HEK293 (cell line): ENCODE data around the gene EIPR1.

Experiments used
- CTCF ChIA-PET: fragments of 350-600 bp; formaldehyde crosslinking; extraction: SDS; loops from one replicate; lab custom pipeline; 2021; ENCODE audit warnings: antibody characterized with exemption; lab: Yijun Ruan, JAX
- POLR2A ChIA-PET: fragments of 300-600 bp; formaldehyde crosslinking; extraction: SDS; loops from one replicate; lab custom pipeline; 2020; ENCODE audit warnings: antibody characterized with exemption, inconsistent platforms; lab: Yijun Ruan, JAX
- H3K27ac ChIP-seq: fragments of 200-500 bp; sonication (Bioruptor generic); 2 replicates; pipeline ENCODE4 v1.5.1; 2014; ENCODE audit warnings: low read depth, low read length, control low read depth, inconsistent platforms; ENCODE audit errors: extremely low read depth
- H3K36me3 ChIP-seq, 2 experiments: fragments of 200-500 bp in 1 of 2; sonication (Bioruptor generic) in 1 of 2; 1 replicate in 1 of 2; 2 replicates in 1 of 2; pipeline ENCODE4 v1.5.1; 2014 to 2017; ENCODE audit warnings: inconsistent platforms in 2 of 2, low read length in 2 of 2; ENCODE audit not compliant: control insufficient read depth in 2 of 2, insufficient read depth in 1 of 2
- H3K4me1 ChIP-seq: fragments of 200-500 bp; sonication (Bioruptor generic); 2 replicates; pipeline ENCODE4 v1.5.1; 2014; ENCODE audit warnings: mild to moderate bottlenecking, low read length, inconsistent platforms; ENCODE audit not compliant: control insufficient read depth, insufficient read depth
- H3K4me3 ChIP-seq: 2 replicates; pipeline ENCODE4 v1.5.1; 2011; ENCODE audit warnings: low read depth, mild to moderate bottlenecking, control low read depth, low read length, moderate library complexity
- H3K9me3 ChIP-seq: fragments of 200-500 bp; sonication (Bioruptor generic); 2 replicates; pipeline ENCODE4 v1.5.1; 2014; ENCODE audit warnings: low read depth, low read length, inconsistent platforms; ENCODE audit not compliant: control insufficient read depth, insufficient read depth
- GLI2 ChIP-seq: fragments of 450-650 bp; formaldehyde crosslinking; IDR thresholded peaks from 2 replicates; pipeline ENCODE4; 2017; ENCODE audit warnings: missing biosample characterization, missing genetic modification characterization, low read depth, borderline replicate concordance
- KLF1 ChIP-seq: fragments of 450-650 bp; formaldehyde crosslinking; IDR thresholded peaks from 2 replicates; pipeline ENCODE4 v1.5.1; 2016; ENCODE audit warnings: missing biosample characterization, missing genetic modification characterization
- RBAK ChIP-seq: fragments of 450-650 bp; formaldehyde crosslinking; IDR thresholded peaks from 2 replicates; pipeline ENCODE4 v1.5.1; 2016; ENCODE audit warnings: missing biosample characterization, missing genetic modification characterization
- REPIN1 ChIP-seq: fragments of 450-650 bp; formaldehyde crosslinking; IDR thresholded peaks from 2 replicates; pipeline ENCODE4 v1.5.1; 2017; ENCODE audit warnings: missing biosample characterization, missing genetic modification characterization, low read depth
- SALL2 ChIP-seq: fragments of 450-650 bp; formaldehyde crosslinking; IDR thresholded peaks from 2 replicates; pipeline ENCODE4 v1.5.0; 2017; ENCODE audit warnings: missing biosample characterization, mild to moderate bottlenecking, missing genetic modification characterization, borderline replicate concordance
- YY2 ChIP-seq: fragments of 450-650 bp; formaldehyde crosslinking; IDR thresholded peaks from 2 replicates; pipeline ENCODE4 v1.5.1; 2016; ENCODE audit warnings: missing biosample characterization, missing genetic modification characterization
- ZBTB7A ChIP-seq: fragments of 450-650 bp; formaldehyde crosslinking; IDR thresholded peaks from 2 replicates; pipeline ENCODE4 v1.5.1; 2016; ENCODE audit warnings: low read depth, missing biosample characterization, missing genetic modification characterization
- ZBTB8A ChIP-seq: fragments of 450-650 bp; formaldehyde crosslinking; IDR thresholded peaks from 2 replicates; pipeline ENCODE4 v1.5.1; 2016; ENCODE audit warnings: missing biosample characterization, missing genetic modification characterization
- ZNF112 ChIP-seq: fragments of 450-650 bp; formaldehyde crosslinking; IDR thresholded peaks from 2 replicates; pipeline ENCODE4 v1.5.0; 2017; ENCODE audit warnings: missing biosample characterization, missing genetic modification characterization
- ZNF114 ChIP-seq: fragments of 450-650 bp; formaldehyde crosslinking; IDR thresholded peaks from 2 replicates; pipeline ENCODE4 v1.5.0; 2017; ENCODE audit warnings: missing biosample characterization, missing genetic modification characterization
- ZNF184 ChIP-seq: fragments of 450-650 bp; IDR thresholded peaks from 2 replicates; pipeline ENCODE4 v1.5.1; 2018; ENCODE audit warnings: missing biosample characterization, mild to moderate bottlenecking, missing genetic modification characterization
- ZNF202 ChIP-seq: fragments of 450-650 bp; formaldehyde crosslinking; IDR thresholded peaks from 2 replicates; pipeline ENCODE4 v1.5.1; 2016; ENCODE audit warnings: missing biosample characterization, missing genetic modification characterization, borderline replicate concordance
- ZNF221 ChIP-seq: fragments of 450-650 bp; formaldehyde crosslinking; IDR thresholded peaks from 2 replicates; pipeline ENCODE4 v1.5.1; 2017; ENCODE audit warnings: missing biosample characterization, missing genetic modification characterization, borderline replicate concordance
- ZNF37A ChIP-seq: fragments of 450-650 bp; IDR thresholded peaks from 2 replicates; pipeline ENCODE4 v1.5.1; 2018; ENCODE audit warnings: missing biosample characterization, missing genetic modification characterization
- ZNF544 ChIP-seq: fragments of 450-650 bp; formaldehyde crosslinking; IDR thresholded peaks from 2 replicates; pipeline ENCODE4 v1.5.0; 2017; ENCODE audit warnings: missing biosample characterization, missing genetic modification characterization
- ZNF558 ChIP-seq: fragments of 450-650 bp; formaldehyde crosslinking; IDR thresholded peaks from 2 replicates; pipeline ENCODE4 v1.5.1; 2016; ENCODE audit warnings: missing biosample characterization, missing genetic modification characterization
- ZNF610 ChIP-seq: fragments of 450-650 bp; formaldehyde crosslinking; IDR thresholded peaks from 2 replicates; pipeline ENCODE4 v1.5.1; 2016; ENCODE audit warnings: missing biosample characterization, missing genetic modification characterization, borderline replicate concordance
- TF ChIP-seq, protein P1 (sequence below): fragments of 450-650 bp; formaldehyde crosslinking; IDR thresholded peaks from 2 replicates; pipeline ENCODE4 v1.5.1; 2016; ENCODE audit warnings: missing biosample characterization, missing genetic modification characterization
- TF ChIP-seq, protein P2 (sequence below): fragments of 450-650 bp; formaldehyde crosslinking; IDR thresholded peaks from 2 replicates; pipeline ENCODE4 v1.5.1; 2016; ENCODE audit warnings: missing biosample characterization, missing genetic modification characterization
- TF ChIP-seq, protein P3 (sequence below): fragments of 450-650 bp; formaldehyde crosslinking; IDR thresholded peaks from 2 replicates; pipeline ENCODE4 v1.5.1; 2016; ENCODE audit warnings: missing biosample characterization, missing genetic modification characterization
- TF ChIP-seq, protein P4 (sequence below): fragments of 450-650 bp; formaldehyde crosslinking; optimal IDR thresholded peaks from 2 replicates; pipeline ENCODE3; 2016; ENCODE audit warnings: missing biosample characterization, mild to moderate bottlenecking, missing genetic modification characterization
- TF ChIP-seq, protein P5 (sequence below): fragments of 450-650 bp; formaldehyde crosslinking; IDR thresholded peaks from 2 replicates; pipeline ENCODE4 v1.5.1; 2016; ENCODE audit warnings: missing biosample characterization, missing genetic modification characterization, low read depth

EIPR1 gene

DNA sequence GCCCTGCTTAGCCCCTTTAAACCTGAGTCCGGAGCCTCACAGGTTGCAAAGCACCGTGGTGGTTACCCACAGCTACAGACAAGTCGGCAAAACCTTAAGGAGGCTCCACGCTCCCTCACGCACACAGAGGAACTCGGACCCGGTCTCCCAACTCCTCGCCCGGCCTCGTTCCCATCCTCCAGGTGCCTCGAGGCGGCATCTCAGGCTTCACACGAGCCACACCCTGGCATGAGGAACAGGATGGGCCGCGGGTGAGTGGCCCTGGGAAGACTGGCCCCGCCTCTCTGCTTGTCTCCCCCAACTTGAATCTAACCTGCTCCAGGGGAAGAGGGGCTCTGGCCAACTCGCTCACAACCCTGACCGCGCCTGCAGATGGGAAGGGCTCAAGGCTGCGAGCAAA is 97.4 kb downstream of the EIPR1 start (continued):
- no peak for TF ChIP-seq ZNF221 (tag by site-specific recombination)
- no peak for TF ChIP-seq ZNF112 (tag by site-specific recombination)
- no peak for TF ChIP-seq SALL2 (tag by site-specific recombination)

DNA sequence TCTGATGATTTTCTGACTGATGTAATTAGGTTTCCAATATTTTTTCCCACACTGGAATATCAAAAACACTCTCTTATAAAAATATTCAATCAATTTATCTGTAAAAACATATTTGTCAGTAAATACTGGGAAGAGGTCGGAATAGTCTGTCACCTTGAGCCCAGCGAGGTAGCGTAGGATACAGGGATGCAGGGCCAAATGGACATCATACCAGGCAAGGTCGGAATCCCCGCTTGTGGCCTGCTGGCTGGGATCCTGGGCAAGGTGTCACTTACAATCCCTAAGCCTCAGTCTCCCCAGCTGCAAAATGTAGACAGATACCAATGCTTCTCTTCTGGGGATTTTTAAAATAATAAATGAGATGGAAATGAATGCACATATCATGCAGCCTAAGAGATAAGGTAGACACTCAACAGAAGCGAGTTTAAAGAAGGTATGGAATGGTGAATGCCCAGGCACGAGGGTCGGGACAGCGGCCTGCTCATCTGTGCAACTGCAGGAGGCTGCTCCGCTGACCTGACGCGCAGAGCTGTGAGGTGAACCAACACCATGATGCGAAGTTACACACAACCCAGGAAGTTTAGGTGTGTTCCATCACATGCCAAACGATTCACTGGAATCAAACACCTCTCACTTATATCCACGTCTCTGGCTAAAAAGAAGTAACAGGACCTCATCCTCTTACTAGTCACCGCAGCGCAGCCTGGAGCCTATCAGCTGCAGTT is 98.2 kb downstream of the EIPR1 start:
- H3K9me3 ChIP-seq: no peaks in the 10 kb centered on the region
- TF ChIP-seq GLI2 (tag by site-specific recombination) (no peak), ZNF544 (tag by site-specific recombination) (no peak), ZBTB7A (tag by site-specific recombination) (no peak), REPIN1 (no peak), RBAK (no peak), ZNF114 (no peak), KLF1 (tag by site-specific recombination) (no peak), ZNF202 (tag by site-specific recombination) (no peak), ZNF184 (tag by site-specific recombination) (no peak), ZNF558 (tag by site-specific recombination) (no peak), ZBTB8A (tag by site-specific recombination) (no peak)
- TF ChIP-seq, protein P1, sequence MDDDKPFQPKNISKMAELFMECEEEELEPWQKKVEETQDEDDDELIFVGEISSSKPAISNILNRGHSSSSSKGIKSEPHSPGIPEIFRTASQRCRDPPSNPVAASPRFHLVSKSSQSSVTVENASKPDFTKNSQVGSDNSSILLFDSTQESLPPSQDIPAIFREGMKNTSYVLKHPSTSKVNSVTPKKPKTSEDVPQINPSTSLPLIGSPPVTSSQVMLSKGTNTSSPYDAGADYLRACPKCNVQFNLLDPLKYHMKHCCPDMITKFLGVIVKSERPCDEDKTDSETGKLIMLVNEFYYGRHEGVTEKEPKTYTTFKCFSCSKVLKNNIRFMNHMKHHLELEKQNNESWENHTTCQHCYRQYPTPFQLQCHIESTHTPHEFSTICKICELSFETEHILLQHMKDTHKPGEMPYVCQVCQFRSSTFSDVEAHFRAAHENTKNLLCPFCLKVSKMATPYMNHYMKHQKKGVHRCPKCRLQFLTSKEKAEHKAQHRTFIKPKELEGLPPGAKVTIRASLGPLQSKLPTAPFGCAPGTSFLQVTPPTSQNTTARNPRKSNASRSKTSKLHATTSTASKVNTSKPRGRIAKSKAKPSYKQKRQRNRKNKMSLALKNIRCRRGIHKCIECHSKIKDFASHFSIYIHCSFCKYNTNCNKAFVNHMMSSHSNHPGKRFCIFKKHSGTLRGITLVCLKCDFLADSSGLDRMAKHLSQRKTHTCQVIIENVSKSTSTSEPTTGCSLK: no peak
- TF ChIP-seq, protein P2, sequence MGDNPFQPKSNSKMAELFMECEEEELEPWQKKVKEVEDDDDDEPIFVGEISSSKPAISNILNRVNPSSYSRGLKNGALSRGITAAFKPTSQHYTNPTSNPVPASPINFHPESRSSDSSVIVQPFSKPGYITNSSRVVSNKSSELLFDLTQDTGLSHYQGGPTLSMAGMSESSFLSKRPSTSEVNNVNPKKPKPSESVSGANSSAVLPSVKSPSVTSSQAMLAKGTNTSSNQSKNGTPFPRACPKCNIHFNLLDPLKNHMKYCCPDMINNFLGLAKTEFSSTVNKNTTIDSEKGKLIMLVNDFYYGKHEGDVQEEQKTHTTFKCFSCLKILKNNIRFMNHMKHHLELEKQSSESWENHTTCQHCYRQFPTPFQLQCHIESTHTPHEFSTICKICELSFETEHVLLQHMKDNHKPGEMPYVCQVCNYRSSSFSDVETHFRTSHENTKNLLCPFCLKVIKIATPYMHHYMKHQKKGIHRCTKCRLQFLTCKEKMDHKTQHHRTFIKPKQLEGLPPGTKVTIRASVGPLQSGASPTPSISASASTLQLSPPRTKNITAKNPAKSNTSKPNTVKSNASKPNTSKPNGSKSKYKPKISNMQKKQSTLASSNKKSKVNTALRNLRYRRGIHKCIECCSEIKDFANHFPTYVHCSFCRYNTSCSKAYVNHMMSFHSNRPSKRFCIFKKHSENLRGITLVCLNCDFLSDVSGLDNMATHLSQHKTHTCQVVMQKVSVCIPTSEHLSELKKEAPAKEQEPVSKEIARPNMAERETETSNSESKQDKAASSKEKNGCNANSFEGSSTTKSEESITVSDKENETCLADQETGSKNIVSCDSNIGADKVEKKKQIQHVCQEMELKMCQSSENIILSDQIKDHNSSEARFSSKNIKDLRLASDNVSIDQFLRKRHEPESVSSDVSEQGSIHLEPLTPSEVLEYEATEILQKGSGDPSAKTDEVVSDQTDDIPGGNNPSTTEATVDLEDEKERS (tag by site-specific recombination): no peak
- no peaks in the 10 kb centered on the region for H3K4me1 ChIP-seq
- H3K27ac ChIP-seq: no peak overlapping the region
- CTCF ChIA-PET: no interaction called here
- no peaks in the 10 kb centered on the region for H3K36me3 ChIP-seq
- POLR2A ChIA-PET: no interaction called here
- no peak overlapping the region for H3K4me3 ChIP-seq

DNA sequence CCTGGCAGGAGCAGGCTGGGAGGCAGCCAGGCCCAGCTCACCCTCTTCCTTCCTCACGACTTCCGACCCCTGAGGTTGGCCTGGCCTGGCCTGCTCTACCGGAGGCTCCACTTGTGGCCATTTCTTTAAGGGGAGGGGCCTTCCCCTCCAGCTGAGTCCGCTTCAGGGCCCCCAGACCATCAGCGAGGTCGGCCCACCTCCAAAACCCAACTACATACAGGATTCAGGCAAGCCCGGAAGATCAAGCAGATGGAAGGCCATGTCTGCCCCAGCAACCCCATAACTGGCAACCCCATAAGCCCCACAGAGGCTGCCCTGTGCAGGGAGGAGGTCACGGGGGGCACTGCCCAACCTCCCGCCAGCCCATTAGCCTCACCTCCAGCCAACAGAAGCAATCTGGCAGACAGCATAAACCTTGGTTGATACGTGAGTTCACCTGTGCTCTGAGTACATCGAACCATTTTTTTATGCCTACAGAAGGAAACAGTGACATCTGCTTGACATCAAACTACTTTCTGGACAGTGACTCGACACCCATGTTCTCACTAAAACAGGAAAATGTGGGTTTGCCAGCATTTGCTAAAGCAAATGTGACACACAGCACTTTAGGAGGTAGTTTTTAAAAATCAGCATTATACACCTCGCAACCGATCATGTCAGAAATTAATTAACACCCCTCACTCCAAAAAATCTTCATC is 98.9 kb downstream of the EIPR1 start:
- Histone ChIP-seq H3K9me3 (no peaks in the 10 kb centered on the region), H3K36me3 (no peaks in the 10 kb centered on the region), H3K27ac (no peak overlapping the region), H3K4me3 (no peak overlapping the region), H3K4me1 (no peaks in the 10 kb centered on the region)
- CTCF ChIA-PET: no interaction called here
- POLR2A ChIA-PET: no interaction called here
- TF ChIP-seq ZNF37A (no peak), ZNF610 (tag by site-specific recombination) (no peak), YY2 (tag by site-specific recombination) (no peak)
- TF ChIP-seq, protein P3, sequence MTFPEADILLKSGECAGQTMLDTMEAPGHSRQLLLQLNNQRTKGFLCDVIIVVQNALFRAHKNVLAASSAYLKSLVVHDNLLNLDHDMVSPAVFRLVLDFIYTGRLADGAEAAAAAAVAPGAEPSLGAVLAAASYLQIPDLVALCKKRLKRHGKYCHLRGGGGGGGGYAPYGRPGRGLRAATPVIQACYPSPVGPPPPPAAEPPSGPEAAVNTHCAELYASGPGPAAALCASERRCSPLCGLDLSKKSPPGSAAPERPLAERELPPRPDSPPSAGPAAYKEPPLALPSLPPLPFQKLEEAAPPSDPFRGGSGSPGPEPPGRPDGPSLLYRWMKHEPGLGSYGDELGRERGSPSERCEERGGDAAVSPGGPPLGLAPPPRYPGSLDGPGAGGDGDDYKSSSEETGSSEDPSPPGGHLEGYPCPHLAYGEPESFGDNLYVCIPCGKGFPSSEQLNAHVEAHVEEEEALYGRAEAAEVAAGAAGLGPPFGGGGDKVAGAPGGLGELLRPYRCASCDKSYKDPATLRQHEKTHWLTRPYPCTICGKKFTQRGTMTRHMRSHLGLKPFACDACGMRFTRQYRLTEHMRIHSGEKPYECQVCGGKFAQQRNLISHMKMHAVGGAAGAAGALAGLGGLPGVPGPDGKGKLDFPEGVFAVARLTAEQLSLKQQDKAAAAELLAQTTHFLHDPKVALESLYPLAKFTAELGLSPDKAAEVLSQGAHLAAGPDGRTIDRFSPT (tag by site-specific recombination): no peak
- TF ChIP-seq, protein P4, sequence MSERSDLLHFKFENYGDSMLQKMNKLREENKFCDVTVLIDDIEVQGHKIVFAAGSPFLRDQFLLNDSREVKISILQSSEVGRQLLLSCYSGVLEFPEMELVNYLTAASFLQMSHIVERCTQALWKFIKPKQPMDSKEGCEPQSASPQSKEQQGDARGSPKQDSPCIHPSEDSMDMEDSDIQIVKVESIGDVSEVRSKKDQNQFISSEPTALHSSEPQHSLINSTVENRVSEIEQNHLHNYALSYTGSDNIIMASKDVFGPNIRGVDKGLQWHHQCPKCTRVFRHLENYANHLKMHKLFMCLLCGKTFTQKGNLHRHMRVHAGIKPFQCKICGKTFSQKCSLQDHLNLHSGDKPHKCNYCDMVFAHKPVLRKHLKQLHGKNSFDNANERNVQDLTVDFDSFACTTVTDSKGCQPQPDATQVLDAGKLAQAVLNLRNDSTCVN: no peak
- TF ChIP-seq, protein P5, sequence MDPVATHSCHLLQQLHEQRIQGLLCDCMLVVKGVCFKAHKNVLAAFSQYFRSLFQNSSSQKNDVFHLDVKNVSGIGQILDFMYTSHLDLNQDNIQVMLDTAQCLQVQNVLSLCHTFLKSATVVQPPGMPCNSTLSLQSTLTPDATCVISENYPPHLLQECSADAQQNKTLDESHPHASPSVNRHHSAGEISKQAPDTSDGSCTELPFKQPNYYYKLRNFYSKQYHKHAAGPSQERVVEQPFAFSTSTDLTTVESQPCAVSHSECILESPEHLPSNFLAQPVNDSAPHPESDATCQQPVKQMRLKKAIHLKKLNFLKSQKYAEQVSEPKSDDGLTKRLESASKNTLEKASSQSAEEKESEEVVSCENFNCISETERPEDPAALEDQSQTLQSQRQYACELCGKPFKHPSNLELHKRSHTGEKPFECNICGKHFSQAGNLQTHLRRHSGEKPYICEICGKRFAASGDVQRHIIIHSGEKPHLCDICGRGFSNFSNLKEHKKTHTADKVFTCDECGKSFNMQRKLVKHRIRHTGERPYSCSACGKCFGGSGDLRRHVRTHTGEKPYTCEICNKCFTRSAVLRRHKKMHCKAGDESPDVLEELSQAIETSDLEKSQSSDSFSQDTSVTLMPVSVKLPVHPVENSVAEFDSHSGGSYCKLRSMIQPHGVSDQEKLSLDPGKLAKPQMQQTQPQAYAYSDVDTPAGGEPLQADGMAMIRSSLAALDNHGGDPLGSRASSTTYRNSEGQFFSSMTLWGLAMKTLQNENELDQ: no peak
